HUES48 (cell line): Measurements from ENCODE around the gene MBNL3.

ENCODE experiments used
- H3K27ac ChIP-seq: one replicate; pipeline ENCODE4 v1.7.0; 2013; ENCODE audit warnings: low read depth, low read length, inconsistent platforms
- H3K27me3 ChIP-seq: 2 replicates; pipeline ENCODE4 v1.6.1; 2013; ENCODE audit warnings: mild to moderate bottlenecking, low read length; ENCODE audit not compliant: control insufficient read depth, insufficient read depth
- H3K36me3 ChIP-seq: 2 replicates; pipeline ENCODE4 v1.6.1; 2013; ENCODE audit warnings: low read length; ENCODE audit not compliant: control insufficient read depth, insufficient read depth
- H3K4me1 ChIP-seq: 2 replicates; pipeline ENCODE4 v1.6.1; 2013; ENCODE audit warnings: mild to moderate bottlenecking, low read length; ENCODE audit not compliant: control insufficient read depth, insufficient read depth
- H3K4me3 ChIP-seq: 2 replicates; pipeline ENCODE4 v1.5.1; 2013; ENCODE audit warnings: mild to moderate bottlenecking, low read depth, low read length
- H3K9ac ChIP-seq: 2 replicates; pipeline ENCODE4 v1.6.1; 2013; ENCODE audit warnings: mild to moderate bottlenecking, low read depth, low read length, moderate library complexity
- H3K9me3 ChIP-seq: 2 replicates; pipeline ENCODE4 v1.6.1; 2013; ENCODE audit warnings: low read length; ENCODE audit not compliant: control insufficient read depth, insufficient read depth

The MBNL3 gene

GRCh38 chrX:132414404-132414803, 74.4 kb downstream of the MBNL3 start:
- Histone ChIP-seq H3K4me1 (peaks cover 49% of the 10 kb centered on the region), H3K27me3 (peaks cover 49% of the 10 kb centered on the region), H3K36me3 (no peaks in the 10 kb centered on the region), H3K4me3 (no peak overlapping the region), H3K27ac (no peak overlapping the region), H3K9ac (no peak overlapping the region), H3K9me3 (no peaks in the 10 kb centered on the region)

- H3K27ac ChIP-seq: no peak overlapping the region
- no peaks in the 10 kb centered on the region for H3K36me3 ChIP-seq
- no peaks in the 10 kb centered on the region for H3K9me3 ChIP-seq
- peak overlapping the region; percentile 46 for H3K4me3 ChIP-seq
- peaks cover 49% of the 10 kb centered on the region for H3K27me3 ChIP-seq
- no peak overlapping the region for H3K9ac ChIP-seq
- H3K4me1 ChIP-seq: peaks cover 59% of the 10 kb centered on the region
Measured at GRCh38 chrX:132413459-132413858, 75.4 kb downstream of the MBNL3 start.

GRCh38 chrX:132412208-132412607, 76.6 kb downstream of the MBNL3 start:
- H3K27me3 ChIP-seq: peaks cover 49% of the 10 kb centered on the region
- H3K9ac ChIP-seq: no peak overlapping the region
- peaks cover 70% of the 10 kb centered on the region for H3K4me1 ChIP-seq
- peak overlapping the region; percentile 46 for H3K4me3 ChIP-seq
- H3K36me3 ChIP-seq: no peaks in the 10 kb centered on the region
- peak overlapping the region; percentile 80 for H3K27ac ChIP-seq
- no peaks in the 10 kb centered on the region for H3K9me3 ChIP-seq

- Histone ChIP-seq H3K36me3 (no peaks in the 10 kb centered on the region), H3K27me3 (peaks cover 52% of the 10 kb centered on the region), H3K9ac (no peak overlapping the region), H3K4me3 (peak overlapping the region; percentile 46), H3K9me3 (no peaks in the 10 kb centered on the region), H3K27ac (peak overlapping the region; percentile 80), H3K4me1 (peaks cover 72% of the 10 kb centered on the region)
Measured at GRCh38 chrX:132411310-132411977, 77.4 kb downstream of the MBNL3 start.

- peak overlapping the region; percentile 82 for H3K27ac ChIP-seq
- H3K4me1 ChIP-seq: peaks cover 71% of the 10 kb centered on the region
- H3K36me3 ChIP-seq: no peaks in the 10 kb centered on the region
- no peaks in the 10 kb centered on the region for H3K9me3 ChIP-seq
- H3K27me3 ChIP-seq: peaks cover 52% of the 10 kb centered on the region
- H3K9ac ChIP-seq: no peak overlapping the region
- H3K4me3 ChIP-seq: peak overlapping the region; percentile 46
Measured at GRCh38 chrX:132409780-132410556, 78.9 kb downstream of the MBNL3 start.

- Histone ChIP-seq H3K9ac (no peak overlapping the region), H3K27ac (no peak overlapping the region), H3K4me3 (no peak overlapping the region), H3K27me3 (peaks cover 32% of the 10 kb centered on the region), H3K9me3 (no peaks in the 10 kb centered on the region), H3K4me1 (peaks cover 54% of the 10 kb centered on the region), H3K36me3 (no peaks in the 10 kb centered on the region)
Measured at GRCh38 chrX:132407691-132408090, 81.1 kb downstream of the MBNL3 start.

- Histone ChIP-seq H3K4me1 (peaks cover 40% of the 10 kb centered on the region), H3K36me3 (no peaks in the 10 kb centered on the region), H3K9me3 (no peaks in the 10 kb centered on the region), H3K9ac (no peak overlapping the region), H3K4me3 (no peak overlapping the region), H3K27me3 (peaks cover 18% of the 10 kb centered on the region), H3K27ac (no peak overlapping the region)
Measured at GRCh38 chrX:132406106-132406505, 82.7 kb downstream of the MBNL3 start.

- Histone ChIP-seq H3K36me3 (no peaks in the 10 kb centered on the region), H3K9ac (no peak overlapping the region), H3K4me3 (no peak overlapping the region), H3K27me3 (peaks cover 6% of the 10 kb centered on the region), H3K9me3 (no peaks in the 10 kb centered on the region), H3K4me1 (peaks cover 21% of the 10 kb centered on the region), H3K27ac (no peak overlapping the region)
Measured at GRCh38 chrX:132404266-132404665, 84.6 kb downstream of the MBNL3 start.

- no peaks in the 10 kb centered on the region for H3K36me3 ChIP-seq
- no peak overlapping the region for H3K4me3 ChIP-seq
- no peaks in the 10 kb centered on the region for H3K9me3 ChIP-seq
- no peak overlapping the region for H3K27ac ChIP-seq
- no peaks in the 10 kb centered on the region for H3K4me1 ChIP-seq
- H3K9ac ChIP-seq: no peak overlapping the region
- peaks cover 6% of the 10 kb centered on the region for H3K27me3 ChIP-seq
Measured at GRCh38 chrX:132401935-132402334, 86.9 kb downstream of the MBNL3 start.

- no peak overlapping the region for H3K27ac ChIP-seq
- H3K4me3 ChIP-seq: no peak overlapping the region
- H3K27me3 ChIP-seq: no peaks in the 10 kb centered on the region; the same call in 1 of the 2 replicates
- no peaks in the 10 kb centered on the region for H3K36me3 ChIP-seq
- H3K9me3 ChIP-seq: no peaks in the 10 kb centered on the region
- H3K4me1 ChIP-seq: no peaks in the 10 kb centered on the region
- no peak overlapping the region for H3K9ac ChIP-seq
Measured at GRCh38 chrX:132400706-132401105, 88.1 kb downstream of the MBNL3 start.

GRCh38 chrX:132395645-132396044, 93.2 kb downstream of the MBNL3 start:
- 0 out of 2 replicates have a peak, but pooled peaks cover 2% of the 10 kb centered on the region for H3K27me3 ChIP-seq
- H3K36me3 ChIP-seq: no peaks in the 10 kb centered on the region
- no peak overlapping the region for H3K27ac ChIP-seq
- H3K4me1 ChIP-seq: no peaks in the 10 kb centered on the region
- no peak overlapping the region for H3K4me3 ChIP-seq
- H3K9ac ChIP-seq: no peak overlapping the region
- H3K9me3 ChIP-seq: no peaks in the 10 kb centered on the region
